Neural crest cell (in vitro differentiated cells): ENCODE measurements around the gene MORF4L2. TPM values are rescaled to one million over a fixed set of nuclear protein-coding genes. Genes with fewer than 3 reads are reported as not detected.

Source experiments
- DNase-seq: peaks from one replicate; pipeline ENCODE4 v3.0.0; 2021; ENCODE audit warnings: low read depth, mixed read lengths, low spot score
- H3K27ac Mint-ChIP-seq: one replicate; pipeline ENCODE4 v1.8.0; 2021; ENCODE audit warnings: mild to moderate bottlenecking, mixed read lengths; ENCODE audit not compliant: unreplicated experiment
- H3K27me3 Mint-ChIP-seq: 2 replicates; pipeline ENCODE4 v1.8.0; 2021; ENCODE audit warnings: low read depth, mild to moderate bottlenecking, mixed read lengths
- H3K36me3 Mint-ChIP-seq: 2 replicates; pipeline ENCODE4 v1.8.0; 2021; ENCODE audit warnings: low read depth, mild to moderate bottlenecking, mixed read lengths
- H3K4me1 Mint-ChIP-seq: 2 replicates; pipeline ENCODE4 v1.8.0; 2021; ENCODE audit warnings: mixed read lengths
- H3K4me3 Mint-ChIP-seq: one replicate; pipeline ENCODE4 v1.8.0; 2021; ENCODE audit warnings: mild to moderate bottlenecking, mixed read lengths
- H3K9me3 Mint-ChIP-seq: 2 replicates; pipeline ENCODE4 v1.8.0; 2021; ENCODE audit warnings: mixed read lengths
- CTCF ChIP-seq: fragments of 200-600 bp; sonication (generic); conservative IDR thresholded peaks from 2 replicates; pipeline ENCODE4 v1.5.0; 2021; ENCODE audit warnings: antibody characterized with exemption, mild to moderate bottlenecking
- total RNA-seq: library from RNA; stranded (reverse); gene quantifications from 2 replicates; pipeline ENCODE4 v1.2.1, GENCODE V29; 2021

The MORF4L2 gene
- total RNA-seq, 1 donor from 2014 or later = 412 TPM

DNA sequence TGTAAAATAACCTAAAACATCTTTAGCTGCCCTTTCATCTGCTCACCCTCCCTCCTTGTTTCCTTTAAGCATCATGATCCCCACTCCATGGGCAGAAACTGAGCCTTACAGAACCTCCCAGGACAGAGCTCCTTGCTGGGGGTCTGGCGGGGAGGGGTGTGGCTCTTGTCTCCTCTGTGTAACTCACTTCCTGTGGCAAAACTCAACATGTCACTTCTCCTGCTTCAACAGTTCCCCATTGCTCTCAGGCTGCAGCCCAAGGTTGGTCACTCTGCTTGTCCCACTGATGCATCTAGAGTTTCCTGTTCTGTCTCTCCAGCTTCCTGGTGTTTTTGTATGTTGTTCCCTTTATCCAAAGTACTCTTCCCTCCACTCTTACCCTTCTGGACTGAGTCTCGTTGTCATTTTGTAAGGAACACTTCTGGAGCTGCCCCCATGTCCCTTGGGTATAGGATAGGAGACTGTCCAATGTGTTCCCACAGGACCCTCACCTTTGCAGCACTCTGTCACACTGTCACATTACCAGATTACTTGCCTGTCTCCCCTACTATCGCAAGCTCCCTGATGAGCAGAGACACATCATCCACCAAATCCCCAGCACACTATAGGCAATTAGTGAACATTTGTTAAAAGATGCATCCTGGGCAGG is 43.8 kb upstream of the MORF4L2 start:
- H3K27me3 Mint-ChIP-seq = peaks cover 3% of the 10 kb centered on the region
- H3K4me1 Mint-ChIP-seq = peaks cover 23% of the 10 kb centered on the region
- no peak for DNase-seq
- no peak overlapping the region for H3K4me3 Mint-ChIP-seq
- no peak for TF ChIP-seq CTCF
- no peaks in the 10 kb centered on the region for H3K36me3 Mint-ChIP-seq
- peak overlapping the region; percentile 29 for H3K27ac Mint-ChIP-seq
- H3K9me3 Mint-ChIP-seq = no peaks in the 10 kb centered on the region

DNA sequence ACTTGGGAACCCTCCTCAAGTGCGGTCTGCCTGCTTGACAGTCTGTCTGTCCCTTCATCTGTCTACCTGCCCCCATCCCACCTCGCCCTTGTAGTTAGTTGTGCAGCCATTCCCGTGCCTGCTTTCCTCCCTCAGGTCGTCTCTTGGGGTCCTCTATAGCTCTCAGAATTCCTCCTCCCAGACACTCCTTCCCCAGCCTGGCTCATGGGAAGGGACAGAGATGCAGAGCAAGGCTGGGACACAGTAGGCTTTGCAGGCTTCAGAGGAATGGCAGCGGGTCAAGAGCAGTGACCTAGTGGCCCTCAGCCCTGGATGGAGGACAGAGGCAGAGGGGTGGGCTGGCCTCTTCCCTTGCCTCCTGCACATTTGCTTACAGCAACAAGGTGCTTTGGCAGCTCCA is 42.5 kb upstream of the MORF4L2 start:
- H3K4me1 Mint-ChIP-seq = peaks cover 23% of the 10 kb centered on the region
- TF ChIP-seq CTCF = no peak
- no peaks in the 10 kb centered on the region for H3K36me3 Mint-ChIP-seq
- DNase-seq = no peak
- no peak overlapping the region for H3K27ac Mint-ChIP-seq
- H3K4me3 Mint-ChIP-seq = no peak overlapping the region
- H3K27me3 Mint-ChIP-seq = peaks cover 3% of the 10 kb centered on the region
- H3K9me3 Mint-ChIP-seq = no peaks in the 10 kb centered on the region

DNA sequence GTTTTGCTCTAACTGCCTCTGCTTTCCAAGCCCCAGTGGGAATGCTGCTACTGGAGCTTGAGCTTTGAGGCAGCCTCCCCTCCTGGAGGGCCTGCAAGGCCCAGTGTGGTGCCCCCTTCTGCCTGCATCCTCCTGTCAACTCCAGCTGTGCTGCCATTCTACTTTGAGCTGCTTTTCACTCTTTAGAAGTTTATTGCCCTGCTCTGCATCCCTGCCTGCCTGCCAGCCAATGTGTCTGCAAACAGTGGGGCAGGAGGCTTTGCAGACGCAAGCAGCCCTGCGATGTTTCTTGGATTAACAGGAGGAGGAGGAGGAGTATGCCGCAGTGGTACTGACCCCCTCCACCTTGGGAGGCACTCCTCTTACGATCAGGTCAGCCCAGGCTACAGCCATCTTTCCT is 40.6 kb upstream of the MORF4L2 start:
- no peak overlapping the region for H3K4me3 Mint-ChIP-seq
- peaks cover 23% of the 10 kb centered on the region for H3K4me1 Mint-ChIP-seq
- H3K36me3 Mint-ChIP-seq = no peaks in the 10 kb centered on the region
- peaks cover 3% of the 10 kb centered on the region for H3K27me3 Mint-ChIP-seq
- H3K9me3 Mint-ChIP-seq = no peaks in the 10 kb centered on the region
- no peak for TF ChIP-seq CTCF
- no peak for DNase-seq
- peak overlapping the region; percentile 71 for H3K27ac Mint-ChIP-seq

DNA sequence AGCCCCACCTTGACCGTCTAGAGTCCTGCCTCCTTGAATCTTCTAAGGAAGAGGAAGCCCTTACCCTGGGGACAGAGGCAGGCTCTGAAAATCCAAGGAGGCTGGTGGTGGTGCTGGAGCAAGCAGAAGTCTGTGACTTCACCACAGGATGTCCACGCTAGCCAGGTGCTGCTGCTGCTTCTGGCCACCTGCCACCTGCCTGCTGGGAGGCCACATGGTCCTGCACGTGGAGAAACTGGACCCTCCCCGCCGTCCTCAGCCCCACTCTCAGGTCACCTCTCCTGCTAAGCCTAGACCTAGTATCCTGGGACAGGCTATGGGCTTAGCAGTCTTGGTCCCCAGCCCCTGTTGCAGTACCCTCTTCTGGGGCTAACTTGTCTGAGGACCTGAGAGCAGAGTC is 40.0 kb upstream of the MORF4L2 start:
- no peak for DNase-seq
- no peak for TF ChIP-seq CTCF
- H3K4me1 Mint-ChIP-seq = peaks cover 23% of the 10 kb centered on the region
- no peaks in the 10 kb centered on the region for H3K9me3 Mint-ChIP-seq
- no peak overlapping the region for H3K4me3 Mint-ChIP-seq
- H3K36me3 Mint-ChIP-seq = no peaks in the 10 kb centered on the region
- peaks cover 3% of the 10 kb centered on the region for H3K27me3 Mint-ChIP-seq
- peak overlapping the region; percentile 35 for H3K27ac Mint-ChIP-seq

DNA sequence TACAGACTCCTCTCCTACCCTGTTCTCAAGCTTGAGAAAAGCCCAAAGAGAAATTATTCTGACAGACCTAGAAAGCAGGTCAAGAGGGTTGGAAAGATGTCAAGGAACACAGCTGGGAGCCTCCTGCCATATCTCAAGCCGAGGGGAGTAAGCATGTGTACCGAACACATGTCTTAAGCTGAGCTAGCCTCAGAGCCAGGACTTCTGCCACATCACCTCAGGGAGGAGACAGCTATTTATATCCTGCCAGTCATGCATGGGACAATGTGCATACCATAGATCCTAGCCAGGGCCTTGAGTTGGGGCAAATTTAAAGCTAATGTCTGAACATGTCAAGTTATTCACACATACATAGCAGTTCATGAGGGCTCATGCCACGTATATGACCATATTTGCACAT is 36.0 kb upstream of the MORF4L2 start:
- Mint-ChIP-seq H3K36me3 (no peaks in the 10 kb centered on the region), H3K27ac (no peak overlapping the region), H3K9me3 (no peaks in the 10 kb centered on the region), H3K4me3 (no peak overlapping the region), H3K27me3 (no peaks in the 10 kb centered on the region), H3K4me1 (no peaks in the 10 kb centered on the region)
- TF ChIP-seq CTCF = no peak
- no peak for DNase-seq
